Neural progenitor cell (in vitro differentiated cells): ENCODE measurements around the gene TCF7L2.

Experiments used
- CTCF ChIP-seq: fragments of 200-600 bp; sonication (generic); IDR thresholded peaks from 2 replicates; pipeline ENCODE4 v1.5.1; 2017; ENCODE audit warnings: antibody characterized with exemption, mild to moderate bottlenecking
- EZH2 ChIP-seq: fragments of 200-600 bp; sonication (generic); IDR thresholded peaks from 2 replicates; pipeline ENCODE4 v1.6.1; 2017; ENCODE audit warnings: antibody characterized with exemption, mild to moderate bottlenecking, moderate library complexity

- TF ChIP-seq CTCF: no peak
- TF ChIP-seq EZH2: no peak
These were observed 114.0 kb downstream of the TCF7L2 start for GRCh38 chr10:113064039-113064438.
